Lower leg skin (tissue), 3 donors: ENCODE results near the gene ATF7.

ENCODE experiments used
- CTCF ChIP-seq, 3 donors: fragments of 450-650 bp; IDR thresholded peaks; one replicate each; pipeline ENCODE4 v1.5.1; 2016; ENCODE audit warnings: antibody characterized with exemption in 3 of 3, mild to moderate bottlenecking in 3 of 3, moderate library complexity in 2 of 3
- POLR2A ChIP-seq, 2 donors: fragments of 450-650 bp; IDR thresholded peaks; one replicate each; pipeline ENCODE4 v1.6.1; 2016 to 2017; ENCODE audit warnings: antibody characterized with exemption in 2 of 2, mild to moderate bottlenecking in 1 of 2, moderate library complexity in 1 of 2

- TF ChIP-seq CTCF (IDR thresholded peaks at IDR 0.05) (no peak), POLR2A (IDR thresholded peaks at IDR 0.05) (no peak)
Measured at GRCh38 chr12:53462935-53463334, 163.2 kb downstream of the ATF7 start.
